WTC11 (cell line): ENCODE measurements around the gene MKI67. TPM values are rescaled to one million over a fixed set of nuclear protein-coding genes. Genes with fewer than 3 reads are reported as not detected.

Experiments
- ATAC-seq: fragments of 200-7000 bp; cut with Tn5 transposase; 2 replicates; pipeline ENCODE4 v1.10.0; 2021; ENCODE audit warnings: mild to moderate bottlenecking, moderate library complexity
- CTCF ChIA-PET: fragments of 300-600 bp; sonication (Branson Sonifier 250); formaldehyde crosslinking; loops from one replicate; lab custom pipeline; 2021; ENCODE audit warnings: antibody characterized with exemption; lab: Charles Lee
- POLR2A ChIA-PET: fragments of 350-600 bp; sonication (Branson Sonifier 250); formaldehyde crosslinking; loops from one replicate; lab custom pipeline; 2021; ENCODE audit warnings: antibody characterized with exemption; lab: Charles Lee
- DNase-seq: peaks from one replicate; pipeline ENCODE4 v3.0.0; 2021; ENCODE audit warnings: low spot score
- H3K27ac Mint-ChIP-seq: 2 replicates; pipeline ENCODE4 v1.8.0; 2021; ENCODE audit warnings: mixed read lengths
- H3K27me3 Mint-ChIP-seq: 2 replicates; pipeline ENCODE4 v1.8.0; 2021; ENCODE audit warnings: low read depth, mild to moderate bottlenecking, moderate library complexity, mixed read lengths
- H3K36me3 Mint-ChIP-seq: 2 replicates; pipeline ENCODE4 v1.8.0; 2021; ENCODE audit warnings: mixed read lengths
- H3K4me1 Mint-ChIP-seq: 2 replicates; pipeline ENCODE4 v1.8.0; 2022; ENCODE audit warnings: mixed read lengths
- H3K4me3 Mint-ChIP-seq: 2 replicates; pipeline ENCODE4 v1.8.0; 2021; ENCODE audit warnings: mild to moderate bottlenecking, moderate library complexity, mixed read lengths
- H3K9me3 Mint-ChIP-seq: 2 replicates; pipeline ENCODE4 v1.8.0; 2021; ENCODE audit warnings: mixed read lengths
- ATF1 ChIP-seq: sonication (generic); formaldehyde crosslinking; IDR thresholded peaks from 2 replicates; pipeline ENCODE4 v1.8.1; 2023; ENCODE audit warnings: mild to moderate bottlenecking, moderate library complexity, missing genetic modification reagents
- ATF6 ChIP-seq: sonication (generic); formaldehyde crosslinking; IDR thresholded peaks from 2 replicates; pipeline ENCODE4 v1.8.1; 2023; ENCODE audit warnings: mild to moderate bottlenecking, missing genetic modification reagents
- CREM ChIP-seq: sonication (generic); formaldehyde crosslinking; IDR thresholded peaks from 2 replicates; pipeline ENCODE4 v1.8.1; 2022; ENCODE audit warnings: mild to moderate bottlenecking, missing genetic modification reagents, moderate library complexity
- CTCF ChIP-seq: fragments of 200-600 bp; IDR thresholded peaks from 2 replicates; pipeline ENCODE4 v1.8.0; 2022; ENCODE audit warnings: antibody characterized with exemption
- ELF4 ChIP-seq: sonication (generic); formaldehyde crosslinking; IDR thresholded peaks from 2 replicates; pipeline ENCODE4 v1.8.1; 2022; ENCODE audit warnings: low read depth, mild to moderate bottlenecking, moderate library complexity, missing genetic modification reagents
- ETV6 ChIP-seq: sonication (generic); formaldehyde crosslinking; IDR thresholded peaks from 2 replicates; pipeline ENCODE4 v1.8.1; 2022; ENCODE audit warnings: mild to moderate bottlenecking, missing genetic modification reagents
- IRF2 ChIP-seq: sonication (generic); formaldehyde crosslinking; IDR thresholded peaks from 2 replicates; pipeline ENCODE4 v1.8.0; 2022; ENCODE audit warnings: low read depth, missing genetic modification reagents, borderline replicate concordance
- KAT7 ChIP-seq: sonication (generic); formaldehyde crosslinking; IDR thresholded peaks from 2 replicates; pipeline ENCODE4 v1.8.1; 2023; ENCODE audit warnings: missing genetic modification reagents, mild to moderate bottlenecking, borderline replicate concordance
- MXD4 ChIP-seq: fragments of 250-450 bp; sonication (Bioruptor Pico); IDR thresholded peaks from 2 replicates; pipeline ENCODE4 v1.8.0; 2021; ENCODE audit warnings: mild to moderate bottlenecking, moderate library complexity, borderline replicate concordance
- MYBL2 ChIP-seq: sonication (generic); formaldehyde crosslinking; IDR thresholded peaks from 2 replicates; pipeline ENCODE4 v1.8.1; 2023; ENCODE audit warnings: mild to moderate bottlenecking, moderate library complexity, missing genetic modification reagents
- NFE2L1 ChIP-seq: sonication (generic); formaldehyde crosslinking; IDR thresholded peaks from 2 replicates; pipeline ENCODE4 v1.8.1; 2023; ENCODE audit warnings: missing genetic modification reagents
- NFYB ChIP-seq: sonication (generic); formaldehyde crosslinking; conservative IDR thresholded peaks from 2 replicates; pipeline ENCODE4 v1.8.0; 2022; ENCODE audit warnings: low read depth, missing genetic modification reagents
- NR2C2 ChIP-seq: sonication (generic); formaldehyde crosslinking; IDR thresholded peaks from 2 replicates; pipeline ENCODE4 v1.8.0; 2022; ENCODE audit warnings: mild to moderate bottlenecking, missing genetic modification reagents
- SMAD3 ChIP-seq: sonication (generic); formaldehyde crosslinking; IDR thresholded peaks from 2 replicates; pipeline ENCODE4 v1.8.0; 2022; ENCODE audit warnings: missing genetic modification reagents, mild to moderate bottlenecking, borderline replicate concordance
- SOX15 ChIP-seq: fragments of 250-450 bp; sonication (Bioruptor Pico); IDR thresholded peaks from 2 replicates; pipeline ENCODE4 v1.9.0; 2021; ENCODE audit warnings: mild to moderate bottlenecking
- SP1 ChIP-seq: sonication (generic); formaldehyde crosslinking; conservative IDR thresholded peaks from 2 replicates; pipeline ENCODE4 v1.8.1; 2022; ENCODE audit warnings: missing genetic modification reagents
- USF2 ChIP-seq: sonication (generic); formaldehyde crosslinking; IDR thresholded peaks from 2 replicates; pipeline ENCODE4 v1.8.1; 2023; ENCODE audit warnings: mild to moderate bottlenecking, missing genetic modification reagents, moderate library complexity
- ZBTB21 ChIP-seq: sonication (generic); formaldehyde crosslinking; IDR thresholded peaks from 2 replicates; pipeline ENCODE4 v1.8.1; 2023; ENCODE audit warnings: mild to moderate bottlenecking, missing genetic modification reagents, borderline replicate concordance
- ZNF263 ChIP-seq: sonication (generic); formaldehyde crosslinking; IDR thresholded peaks from 2 replicates; pipeline ENCODE4 v1.8.1; 2022; ENCODE audit warnings: low read depth, mild to moderate bottlenecking, moderate library complexity, missing genetic modification reagents
- ZNF317 ChIP-seq: sonication (generic); formaldehyde crosslinking; IDR thresholded peaks from 2 replicates; pipeline ENCODE4 v1.8.1; 2023; ENCODE audit warnings: low read depth, mild to moderate bottlenecking, moderate library complexity, missing genetic modification reagents, borderline replicate concordance
- total RNA-seq: library from RNA; stranded (reverse); gene quantifications from 3 replicates; pipeline ENCODE4 v1.2.3, GENCODE V29; 2021
- TF ChIP-seq, protein P1 (sequence below): sonication (generic); formaldehyde crosslinking; IDR thresholded peaks from 2 replicates; pipeline ENCODE4 v1.8.1; 2022; ENCODE audit warnings: mild to moderate bottlenecking, missing genetic modification reagents, moderate library complexity, borderline replicate concordance
- TF ChIP-seq, protein P2 (sequence below): sonication (generic); formaldehyde crosslinking; IDR thresholded peaks from 2 replicates; pipeline ENCODE4 v1.8.1; 2022; ENCODE audit warnings: low read depth, mild to moderate bottlenecking, moderate library complexity, missing genetic modification reagents, borderline replicate concordance
- TF ChIP-seq, protein P3 (sequence below): sonication (generic); formaldehyde crosslinking; IDR thresholded peaks from 2 replicates; pipeline ENCODE4 v1.8.1; 2023; ENCODE audit warnings: mild to moderate bottlenecking, missing genetic modification reagents
- TF ChIP-seq, protein P4 (sequence below): sonication (generic); formaldehyde crosslinking; IDR thresholded peaks from 2 replicates; pipeline ENCODE4 v1.8.1; 2022; ENCODE audit warnings: low read depth, missing genetic modification reagents, borderline replicate concordance
- TF ChIP-seq, protein P5 (sequence below): sonication (generic); formaldehyde crosslinking; IDR thresholded peaks from 2 replicates; pipeline ENCODE4 v1.8.1; 2022; ENCODE audit warnings: mild to moderate bottlenecking, moderate library complexity, missing genetic modification reagents

MKI67 gene
- total RNA-seq, 1 experiment from 2014 or later: 118 TPM

- peaks cover 29% of the 10 kb centered on the region for H3K4me1 Mint-ChIP-seq
- no peaks in the 10 kb centered on the region for H3K27me3 Mint-ChIP-seq
- peak; percentile 36; the same call in 1 of the 2 replicates for ATAC-seq
- no peak overlapping the region for H3K27ac Mint-ChIP-seq
- TF ChIP-seq NR2C2 (CRISPR knock-in tag) (no peak), CTCF (no peak), ZBTB21 (CRISPR knock-in tag) (no peak), MYBL2 (CRISPR knock-in tag) (no peak), SMAD3 (CRISPR knock-in tag) (no peak), SOX15 (no peak), ATF1 (CRISPR knock-in tag) (no peak), ZNF317 (CRISPR knock-in tag) (no peak), ATF6 (no peak), NFE2L1 (no peak), MXD4 (CRISPR knock-in tag) (no peak), ELF4 (CRISPR knock-in tag) (no peak), SP1 (no peak), IRF2 (no peak), KAT7 (CRISPR knock-in tag) (no peak)
- TF ChIP-seq, protein P1, sequence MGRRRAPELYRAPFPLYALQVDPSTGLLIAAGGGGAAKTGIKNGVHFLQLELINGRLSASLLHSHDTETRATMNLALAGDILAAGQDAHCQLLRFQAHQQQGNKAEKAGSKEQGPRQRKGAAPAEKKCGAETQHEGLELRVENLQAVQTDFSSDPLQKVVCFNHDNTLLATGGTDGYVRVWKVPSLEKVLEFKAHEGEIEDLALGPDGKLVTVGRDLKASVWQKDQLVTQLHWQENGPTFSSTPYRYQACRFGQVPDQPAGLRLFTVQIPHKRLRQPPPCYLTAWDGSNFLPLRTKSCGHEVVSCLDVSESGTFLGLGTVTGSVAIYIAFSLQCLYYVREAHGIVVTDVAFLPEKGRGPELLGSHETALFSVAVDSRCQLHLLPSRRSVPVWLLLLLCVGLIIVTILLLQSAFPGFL (CRISPR knock-in tag): no peak
- TF ChIP-seq, protein P2, sequence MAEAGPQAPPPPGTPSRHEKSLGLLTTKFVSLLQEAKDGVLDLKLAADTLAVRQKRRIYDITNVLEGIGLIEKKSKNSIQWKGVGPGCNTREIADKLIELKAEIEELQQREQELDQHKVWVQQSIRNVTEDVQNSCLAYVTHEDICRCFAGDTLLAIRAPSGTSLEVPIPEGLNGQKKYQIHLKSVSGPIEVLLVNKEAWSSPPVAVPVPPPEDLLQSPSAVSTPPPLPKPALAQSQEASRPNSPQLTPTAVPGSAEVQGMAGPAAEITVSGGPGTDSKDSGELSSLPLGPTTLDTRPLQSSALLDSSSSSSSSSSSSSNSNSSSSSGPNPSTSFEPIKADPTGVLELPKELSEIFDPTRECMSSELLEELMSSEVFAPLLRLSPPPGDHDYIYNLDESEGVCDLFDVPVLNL (CRISPR knock-in tag): no peak
- TF ChIP-seq, all 79 proteins: peak for 0
- no peak for DNase-seq
- Mint-ChIP-seq H3K36me3 (no peaks in the 10 kb centered on the region; the same call in 1 of the 2 replicates), H3K9me3 (peaks cover 6% of the 10 kb centered on the region), H3K4me3 (no peak overlapping the region)
- ChIA-PET POLR2A (no interaction called here), CTCF (interaction anchor here (1.3 to 3.5 kb wide), 5 partner anchors 15 to 157 kb away, joined by 3 to 30 read pairs (median 17); partner anchors contain the start of gene PTPRE)
Measured at GRCh38 chr10:128063736-128064107, 62.5 kb downstream of the MKI67 start.

DNA sequence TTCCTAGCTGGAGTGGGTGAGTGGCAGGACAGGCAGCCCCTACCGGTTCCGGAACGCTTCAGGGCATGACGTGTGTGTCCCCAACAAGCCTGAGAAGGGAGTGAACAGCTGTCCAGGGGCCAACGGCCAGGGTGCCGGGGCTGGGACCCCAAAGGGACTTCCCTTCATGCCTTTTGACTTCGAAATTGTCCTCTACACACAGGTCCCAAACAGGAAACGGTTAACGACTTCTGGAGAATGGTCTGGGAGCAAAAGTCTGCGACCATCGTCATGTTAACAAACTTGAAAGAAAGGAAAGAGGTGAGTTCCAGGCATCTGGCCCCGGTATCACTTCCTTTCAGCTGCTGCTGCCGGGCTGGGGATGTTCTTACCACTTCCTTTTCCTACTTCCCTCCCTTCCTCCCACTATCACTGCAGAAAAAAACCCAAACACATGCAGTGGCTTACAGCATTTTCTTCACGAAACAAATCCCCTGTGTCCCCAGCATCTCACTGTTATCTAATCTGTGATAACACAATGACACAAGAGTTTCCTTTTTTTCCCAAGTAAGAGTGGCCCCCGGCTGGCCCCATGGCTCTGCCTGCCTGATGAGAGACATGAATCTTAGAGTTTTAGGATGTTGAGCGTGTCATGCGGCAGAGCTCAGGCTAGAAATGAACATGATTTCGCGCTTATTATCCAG, 63.2 kb downstream of the MKI67 start:
- POLR2A ChIA-PET: no interaction called here
- no peak overlapping the region for H3K27ac Mint-ChIP-seq
- no peak overlapping the region for H3K4me3 Mint-ChIP-seq
- CTCF ChIA-PET: interaction anchor here (1.3 to 3.5 kb wide), 7 partner anchors 15 to 156 kb away, joined by 3 to 30 read pairs (median 11); partner anchors contain the start of gene PTPRE
- DNase-seq (no peak), ATAC-seq (no peak)
- no peaks in the 10 kb centered on the region; the same call in 1 of the 2 replicates for H3K36me3 Mint-ChIP-seq
- peaks cover 29% of the 10 kb centered on the region for H3K4me1 Mint-ChIP-seq
- no peaks in the 10 kb centered on the region for H3K27me3 Mint-ChIP-seq
- H3K9me3 Mint-ChIP-seq: peaks cover 6% of the 10 kb centered on the region
- TF ChIP-seq, protein P3, sequence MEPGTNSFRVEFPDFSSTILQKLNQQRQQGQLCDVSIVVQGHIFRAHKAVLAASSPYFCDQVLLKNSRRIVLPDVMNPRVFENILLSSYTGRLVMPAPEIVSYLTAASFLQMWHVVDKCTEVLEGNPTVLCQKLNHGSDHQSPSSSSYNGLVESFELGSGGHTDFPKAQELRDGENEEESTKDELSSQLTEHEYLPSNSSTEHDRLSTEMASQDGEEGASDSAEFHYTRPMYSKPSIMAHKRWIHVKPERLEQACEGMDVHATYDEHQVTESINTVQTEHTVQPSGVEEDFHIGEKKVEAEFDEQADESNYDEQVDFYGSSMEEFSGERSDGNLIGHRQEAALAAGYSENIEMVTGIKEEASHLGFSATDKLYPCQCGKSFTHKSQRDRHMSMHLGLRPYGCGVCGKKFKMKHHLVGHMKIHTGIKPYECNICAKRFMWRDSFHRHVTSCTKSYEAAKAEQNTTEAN (CRISPR knock-in tag): no peak
- TF ChIP-seq ZNF263 (no peak), CREM (CRISPR knock-in tag) (no peak), ATF1 (CRISPR knock-in tag) (no peak), ELF4 (CRISPR knock-in tag) (no peak), USF2 (CRISPR knock-in tag) (no peak), NFYB (CRISPR knock-in tag) (no peak), ETV6 (CRISPR knock-in tag) (no peak)
- TF ChIP-seq, protein P4, sequence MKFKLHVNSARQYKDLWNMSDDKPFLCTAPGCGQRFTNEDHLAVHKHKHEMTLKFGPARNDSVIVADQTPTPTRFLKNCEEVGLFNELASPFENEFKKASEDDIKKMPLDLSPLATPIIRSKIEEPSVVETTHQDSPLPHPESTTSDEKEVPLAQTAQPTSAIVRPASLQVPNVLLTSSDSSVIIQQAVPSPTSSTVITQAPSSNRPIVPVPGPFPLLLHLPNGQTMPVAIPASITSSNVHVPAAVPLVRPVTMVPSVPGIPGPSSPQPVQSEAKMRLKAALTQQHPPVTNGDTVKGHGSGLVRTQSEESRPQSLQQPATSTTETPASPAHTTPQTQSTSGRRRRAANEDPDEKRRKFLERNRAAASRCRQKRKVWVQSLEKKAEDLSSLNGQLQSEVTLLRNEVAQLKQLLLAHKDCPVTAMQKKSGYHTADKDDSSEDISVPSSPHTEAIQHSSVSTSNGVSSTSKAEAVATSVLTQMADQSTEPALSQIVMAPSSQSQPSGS (CRISPR knock-in tag): no peak
- TF ChIP-seq, protein P5, sequence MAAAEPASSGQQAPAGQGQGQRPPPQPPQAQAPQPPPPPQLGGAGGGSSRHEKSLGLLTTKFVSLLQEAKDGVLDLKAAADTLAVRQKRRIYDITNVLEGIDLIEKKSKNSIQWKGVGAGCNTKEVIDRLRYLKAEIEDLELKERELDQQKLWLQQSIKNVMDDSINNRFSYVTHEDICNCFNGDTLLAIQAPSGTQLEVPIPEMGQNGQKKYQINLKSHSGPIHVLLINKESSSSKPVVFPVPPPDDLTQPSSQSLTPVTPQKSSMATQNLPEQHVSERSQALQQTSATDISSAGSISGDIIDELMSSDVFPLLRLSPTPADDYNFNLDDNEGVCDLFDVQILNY (CRISPR knock-in tag): no peak
